ENCODE results near the gene CYRIA.

CYRIA gene

DNA sequence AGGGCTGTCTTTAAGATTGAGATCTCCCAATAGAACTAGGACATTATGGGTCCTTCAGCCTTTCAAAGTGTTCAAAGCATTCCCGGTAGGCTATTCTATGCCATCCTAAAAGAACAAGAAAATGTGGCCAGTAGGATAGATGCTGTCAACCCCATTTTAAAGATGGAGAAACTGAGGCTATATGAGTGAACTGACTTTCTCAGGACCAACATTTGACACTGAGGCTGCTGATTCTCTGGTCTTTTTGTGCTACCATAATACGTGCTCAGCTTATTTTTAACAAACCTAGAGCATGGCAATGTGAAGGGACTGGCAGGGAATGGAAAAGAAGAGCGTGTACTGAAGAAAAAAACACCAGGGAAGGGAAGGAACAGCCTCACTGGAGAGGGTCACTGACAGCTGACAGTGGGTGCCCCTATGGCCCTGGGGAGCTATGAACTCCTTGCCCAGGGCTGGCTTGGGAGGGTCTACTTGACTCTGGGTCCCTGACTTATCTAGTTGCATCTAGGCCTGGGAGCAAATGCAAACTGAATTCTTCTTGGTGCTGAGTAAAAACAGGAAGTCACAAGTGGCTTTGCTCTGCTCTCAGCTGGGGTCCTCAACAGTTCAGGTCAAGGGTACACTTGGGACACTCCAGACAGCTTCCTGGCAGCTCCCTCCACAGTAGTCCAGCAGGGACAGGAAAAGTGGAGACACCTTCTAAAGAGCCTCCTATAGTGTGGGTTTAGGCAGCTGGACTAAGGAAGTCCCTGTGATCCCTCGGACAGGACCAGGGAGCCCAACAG is 2.3 kb downstream of the CYRIA start:
- DNase-seq (ENCODE audit: low spot score), result peak; percentile 41

DNA sequence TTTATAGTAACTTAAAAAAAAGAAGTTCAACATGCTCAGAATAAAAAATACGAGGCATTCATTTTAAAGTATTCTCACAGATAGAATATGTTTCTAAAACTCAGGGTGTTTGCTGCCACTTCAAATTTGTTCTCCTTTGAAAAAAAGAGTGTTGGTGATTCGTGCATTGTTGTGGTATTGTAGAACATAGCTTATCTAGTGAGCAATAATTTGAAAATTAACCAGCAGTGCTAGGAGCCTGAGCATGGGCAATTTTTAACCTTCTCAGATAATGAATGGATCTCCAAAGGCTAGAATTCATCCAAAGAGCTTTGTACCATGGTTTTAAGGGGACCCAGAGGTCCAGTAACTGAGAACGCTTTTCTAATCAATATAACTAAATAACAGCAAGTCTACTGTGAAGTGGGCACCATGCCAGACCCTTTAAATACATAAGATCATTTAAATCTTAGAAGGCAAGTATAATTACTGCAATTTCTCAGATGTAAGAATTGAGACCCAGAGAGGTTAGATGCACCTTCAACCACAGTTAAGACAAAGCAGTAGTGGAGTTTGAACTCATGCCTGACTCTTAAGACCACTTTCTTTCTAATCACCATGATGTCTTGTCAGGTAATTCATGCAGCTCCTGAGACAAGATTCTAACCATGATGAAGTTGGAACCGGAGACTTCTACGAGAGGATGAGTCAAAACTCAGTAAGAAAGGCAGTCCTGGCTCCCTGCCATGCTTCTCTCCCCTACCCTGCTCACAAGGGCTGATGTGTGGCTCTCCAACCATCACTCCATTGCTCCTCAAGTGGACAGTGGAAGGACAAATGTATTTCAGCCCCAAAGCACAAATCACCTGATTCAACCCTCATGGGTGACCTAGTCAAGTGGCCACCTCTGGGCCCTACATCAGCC is 3.4 kb downstream of the CYRIA start:
- H3K27ac ChIP-seq, result peak overlapping the region in 1 of 2 donors; percentile 3
- H3K4me3 ChIP-seq, result no peak overlapping the region
- no peak for TF ChIP-seq CTCF (IDR thresholded peaks at IDR 0.05)
- DNase-seq (ENCODE audit: low spot score), result no peak

More for the DNA sequence above, 2.3 kb downstream of the CYRIA start:
- TF ChIP-seq CTCF (IDR thresholded peaks at IDR 0.05), result no peak
- peak overlapping the region in 1 of 2 donors; percentile 80 for H3K27ac ChIP-seq
- H3K4me3 ChIP-seq, result peak overlapping the region; percentile 79

GRCh38 chr2:16661526-16661925 is 4.1 kb downstream of the CYRIA start:
- no peak for TF ChIP-seq CTCF (IDR thresholded peaks at IDR 0.05)
- H3K4me3 ChIP-seq, result no peak overlapping the region
- H3K27ac ChIP-seq, result no peak overlapping the region
- no peak for DNase-seq (ENCODE audit: low spot score)

DNA sequence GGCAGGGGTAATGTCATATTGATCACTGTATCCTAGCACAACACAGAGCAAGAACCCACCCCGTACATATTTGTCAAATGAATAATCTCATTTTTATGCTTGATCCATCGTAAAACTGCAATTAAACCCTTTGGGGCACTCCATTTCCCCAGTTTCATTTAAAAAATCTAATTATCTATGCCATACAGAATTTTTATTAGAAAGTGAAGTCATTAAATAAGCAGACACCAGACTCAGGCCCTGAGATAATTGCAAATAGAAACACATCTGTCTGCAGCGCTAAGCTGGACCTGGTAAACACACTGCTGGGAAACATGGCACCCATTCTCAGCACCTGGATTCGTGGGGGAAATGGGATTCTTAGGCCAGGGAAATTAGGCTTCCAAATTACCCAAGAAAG is 5.1 kb downstream of the CYRIA start:
- H3K4me3 ChIP-seq, result no peak overlapping the region
- no peak for TF ChIP-seq CTCF (IDR thresholded peaks at IDR 0.05)
- no peak overlapping the region for H3K27ac ChIP-seq
- DNase-seq (ENCODE audit: low spot score), result no peak

DNA sequence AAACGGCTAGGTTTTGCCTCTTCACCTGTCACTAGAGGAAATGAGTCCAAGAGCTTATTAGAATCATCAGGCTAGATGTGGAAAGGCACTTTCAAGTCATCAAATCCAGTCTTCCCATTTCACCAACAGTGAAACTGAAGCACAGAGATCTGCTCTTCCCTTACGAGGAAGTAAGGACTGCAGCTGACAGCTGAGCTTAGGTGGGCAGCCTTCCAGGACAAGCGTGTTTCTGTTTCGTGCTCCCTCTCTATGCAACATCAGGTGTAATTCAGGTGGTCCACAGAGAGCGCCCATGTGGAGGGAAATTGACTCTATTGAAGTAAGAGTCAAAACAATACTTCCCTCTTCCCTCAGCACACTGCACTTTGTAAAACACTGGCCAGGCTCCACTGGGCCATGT is 5.5 kb downstream of the CYRIA start:
- DNase-seq (ENCODE audit: low spot score), result no peak
- Histone ChIP-seq H3K4me3 (no peak overlapping the region), H3K27ac (peak overlapping the region in 1 of 2 donors; percentile 8)
- TF ChIP-seq CTCF (IDR thresholded peaks at IDR 0.05), result no peak

- Histone ChIP-seq H3K27ac (no peak overlapping the region), H3K4me3 (no peak overlapping the region)
- DNase-seq (ENCODE audit: low spot score), result no peak
- TF ChIP-seq CTCF (IDR thresholded peaks at IDR 0.05), result no peak
Observed at GRCh38 chr2:16658076-16658739, 7.4 kb downstream of the CYRIA start.

Data from coronary artery (tissue), 2 donors.